NB4 (cell line): Measurements from ENCODE around the gene LMBRD1.

Source experiments
- CTCF ChIP-seq: IDR thresholded peaks from one replicate; pipeline ENCODE4 v1.5.1; 2012; ENCODE audit warnings: low read depth, low read length
- MYC ChIP-seq: IDR thresholded peaks from 2 replicates; pipeline ENCODE4 v1.6.1; 2011; ENCODE audit warnings: low read depth, low read length
- POLR2A ChIP-seq: IDR thresholded peaks from 2 replicates; pipeline ENCODE4 v1.6.1; 2011; ENCODE audit warnings: mild to moderate bottlenecking; ENCODE audit not compliant: insufficient read length; ENCODE audit errors: extremely low read depth
- TF ChIP-seq, protein P1 (sequence below): IDR thresholded peaks from 2 replicates; pipeline ENCODE4 v1.6.1; 2011; ENCODE audit warnings: low read depth, low read length

- TF ChIP-seq CTCF (no peak), MYC (no peak), POLR2A (no peak)
- TF ChIP-seq, protein P1, sequence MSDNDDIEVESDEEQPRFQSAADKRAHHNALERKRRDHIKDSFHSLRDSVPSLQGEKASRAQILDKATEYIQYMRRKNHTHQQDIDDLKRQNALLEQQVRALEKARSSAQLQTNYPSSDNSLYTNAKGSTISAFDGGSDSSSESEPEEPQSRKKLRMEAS, result no peak
These were observed 90.1 kb downstream of the LMBRD1 start for GRCh38 chr6:69706724-69707123.
